Stimulated activated CD4-positive, alpha-beta T cell treated with anti-CD3 and anti-CD28 coated beads, Interleukin-1b, Interleukin-23, amount 100 ng/mL, for 4 hours (primary cell): ENCODE data around the gene EXTL1.
A peak's percentile ranks its signal among the peaks of the same experiment; 100 is the strongest.

Experiments
- DNase-seq, 2 donors: peaks; one replicate each; pipeline ENCODE4 v3.0.0-alpha.2; 2020; ENCODE audit warnings: low read depth in 2 of 2

The EXTL1 gene

DNA sequence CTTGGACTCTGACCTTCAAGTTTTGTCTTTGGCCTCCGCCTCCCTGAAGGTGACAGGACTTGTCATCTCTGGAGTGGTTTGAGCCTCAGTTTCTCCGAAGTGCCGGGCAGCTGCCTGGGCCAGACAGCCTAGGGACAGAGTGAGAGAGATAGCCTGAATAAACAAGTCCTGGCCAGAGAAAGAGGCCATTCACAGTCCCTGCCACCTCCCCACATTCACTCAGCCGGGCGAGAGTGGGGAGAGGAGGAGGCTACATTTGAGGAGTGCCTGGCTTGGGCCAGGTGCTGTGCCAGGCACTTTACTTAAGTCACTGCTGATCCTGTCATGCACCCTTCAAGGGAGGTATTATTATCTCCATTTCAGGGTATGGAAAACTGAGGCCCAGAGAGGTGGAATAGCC, 3.5 kb downstream of the EXTL1 start:
- DNase-seq: no peak

DNA sequence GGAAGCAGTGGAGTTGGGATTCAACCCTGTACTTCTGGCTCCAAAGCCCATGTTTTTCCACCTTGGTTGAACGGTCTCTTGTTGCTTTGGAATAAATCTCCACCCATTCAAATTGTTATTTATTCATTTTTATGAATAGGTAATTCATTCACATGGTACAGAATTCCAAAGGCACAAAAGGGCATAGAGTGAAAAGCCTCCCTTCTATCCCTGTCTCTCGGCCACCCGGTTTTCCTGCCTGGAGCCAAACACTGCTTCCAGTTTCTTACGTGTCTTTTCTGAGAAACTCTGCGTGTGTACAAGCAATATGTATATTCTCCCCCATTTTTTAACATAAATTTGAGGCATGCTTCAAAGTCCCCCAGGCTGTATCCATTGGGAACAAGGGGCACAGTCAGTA, 3.9 kb downstream of the EXTL1 start:
- DNase-seq: no peak

DNA sequence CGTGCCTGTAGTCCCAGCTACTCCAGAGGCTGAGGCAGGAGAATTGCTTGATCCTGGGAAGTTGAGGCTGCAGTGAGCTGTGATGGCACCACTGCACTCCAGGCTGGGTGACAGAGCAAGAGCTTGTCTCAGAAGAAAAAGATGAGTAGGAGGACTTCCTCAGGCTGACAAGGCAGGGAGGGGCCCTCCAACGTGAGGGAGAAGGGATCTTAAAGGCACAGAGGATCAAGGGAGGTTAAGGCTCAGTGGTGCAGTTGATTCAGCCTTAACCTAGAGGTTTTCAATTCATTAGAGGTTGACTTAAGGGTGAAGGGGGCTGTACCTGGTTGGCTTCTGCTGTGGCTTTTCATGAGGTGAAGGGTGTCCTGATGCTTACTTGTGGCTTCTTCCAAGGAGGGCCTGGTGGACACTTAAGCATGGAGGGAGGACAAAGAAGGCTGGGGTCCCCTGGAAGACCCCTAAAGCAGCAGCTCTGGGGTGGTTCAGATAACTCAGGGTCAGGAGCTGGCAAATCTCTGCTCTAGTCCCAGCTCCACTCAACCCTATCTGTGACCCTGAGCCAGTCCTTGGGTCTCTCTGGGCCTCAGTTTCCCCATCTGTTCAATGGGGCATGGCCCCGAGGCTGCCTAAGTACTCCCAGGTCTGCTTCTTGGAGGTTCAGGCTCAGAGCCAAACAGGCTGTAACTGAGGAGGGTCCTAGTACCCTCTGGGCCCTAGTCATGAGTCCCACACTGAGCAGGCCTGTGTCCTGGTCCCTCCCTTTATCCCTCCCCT, 6.3 kb downstream of the EXTL1 start:
- DNase-seq: no peak

DNA sequence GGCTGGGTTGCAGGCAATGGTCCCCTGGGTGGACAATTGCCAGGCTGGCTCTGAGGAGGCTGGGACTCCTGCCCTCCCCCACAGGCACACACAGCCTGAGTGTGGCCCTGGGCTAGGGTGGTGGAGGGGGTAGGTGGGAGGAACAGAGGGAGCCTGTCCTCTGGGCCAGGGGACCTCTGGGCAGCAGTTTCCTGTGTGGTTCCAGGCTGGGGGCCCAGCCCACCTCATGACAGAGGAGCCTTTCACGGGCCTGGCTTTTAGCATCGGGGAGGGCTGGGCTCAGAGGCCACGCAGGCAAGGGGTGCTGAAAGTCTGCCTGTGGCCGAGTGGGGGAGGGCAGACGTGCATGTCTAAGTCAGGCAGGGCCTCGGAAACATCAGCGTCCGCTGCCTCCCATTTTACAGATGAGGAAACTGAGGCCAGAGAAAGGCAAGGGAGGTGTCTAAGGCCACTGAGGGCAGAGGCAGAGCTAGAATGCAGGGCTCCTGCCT, 7.0 kb downstream of the EXTL1 start:
- no peak for DNase-seq

DNA sequence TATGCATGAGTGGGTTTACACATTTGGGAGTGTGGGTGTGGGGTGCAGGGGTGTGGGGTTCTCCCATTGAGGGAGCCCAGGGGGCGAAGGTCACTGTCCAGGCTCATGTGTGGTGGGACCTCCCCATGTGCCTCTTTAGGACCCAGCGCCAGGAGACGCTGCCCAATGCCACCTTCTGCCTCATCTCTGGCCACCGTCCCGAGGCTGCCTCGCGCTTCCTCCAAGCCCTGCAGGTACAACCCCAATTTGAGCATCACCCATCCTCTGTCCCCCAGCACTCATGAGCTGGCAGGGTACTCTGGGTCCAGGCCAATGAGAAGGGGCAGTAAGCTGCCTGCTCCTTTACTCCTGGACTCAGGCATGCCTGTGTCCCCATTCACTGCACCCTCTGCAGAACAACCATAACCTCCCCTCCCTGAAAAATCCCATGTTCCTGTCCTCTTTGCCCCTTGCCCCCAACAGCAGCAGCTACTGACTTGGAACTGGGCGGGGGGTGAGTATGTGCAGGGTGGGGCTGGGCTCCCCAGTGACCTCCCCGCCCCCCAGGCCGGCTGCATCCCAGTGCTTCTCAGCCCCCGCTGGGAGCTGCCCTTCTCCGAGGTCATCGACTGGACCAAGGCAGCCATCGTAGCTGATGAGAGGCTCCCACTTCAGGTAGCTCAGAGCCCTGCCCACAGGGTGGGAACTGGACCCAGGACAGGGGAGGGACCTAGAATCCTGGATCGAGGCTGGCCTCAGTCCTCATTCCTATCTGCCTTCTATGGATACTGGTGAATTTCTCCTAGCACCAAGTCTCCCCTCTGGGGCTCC, 7.7 kb downstream of the EXTL1 start:
- DNase-seq: no peak

DNA sequence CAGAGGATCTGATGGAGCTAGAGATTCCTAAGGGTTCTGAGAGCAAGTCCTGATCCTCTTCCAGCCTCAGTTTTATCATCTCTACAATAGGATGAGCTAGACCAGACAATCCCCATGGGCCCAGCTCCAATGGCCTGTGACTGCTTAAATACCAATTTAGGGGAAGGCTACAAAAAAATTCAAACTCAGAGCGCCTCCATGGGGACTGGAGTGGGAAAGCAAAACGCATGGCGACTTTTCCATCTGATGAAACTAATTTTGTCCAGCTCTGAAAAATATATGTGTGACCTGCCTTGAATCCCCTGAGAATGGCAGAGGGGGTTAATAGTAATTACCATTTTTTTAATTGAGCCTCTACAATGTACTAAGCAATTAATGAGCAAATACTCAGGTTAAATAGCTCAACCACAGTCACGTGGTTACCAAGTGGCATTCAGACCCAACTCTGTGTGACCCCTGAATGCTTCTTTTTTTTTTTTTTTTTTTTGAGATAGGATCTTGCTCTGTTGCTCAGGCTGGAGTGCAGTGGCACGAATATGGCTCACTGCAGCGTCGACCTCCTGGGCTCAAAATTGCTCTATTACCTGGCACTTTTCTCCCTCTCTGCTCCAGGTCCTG, 8.4 kb downstream of the EXTL1 start:
- no peak for DNase-seq

DNA sequence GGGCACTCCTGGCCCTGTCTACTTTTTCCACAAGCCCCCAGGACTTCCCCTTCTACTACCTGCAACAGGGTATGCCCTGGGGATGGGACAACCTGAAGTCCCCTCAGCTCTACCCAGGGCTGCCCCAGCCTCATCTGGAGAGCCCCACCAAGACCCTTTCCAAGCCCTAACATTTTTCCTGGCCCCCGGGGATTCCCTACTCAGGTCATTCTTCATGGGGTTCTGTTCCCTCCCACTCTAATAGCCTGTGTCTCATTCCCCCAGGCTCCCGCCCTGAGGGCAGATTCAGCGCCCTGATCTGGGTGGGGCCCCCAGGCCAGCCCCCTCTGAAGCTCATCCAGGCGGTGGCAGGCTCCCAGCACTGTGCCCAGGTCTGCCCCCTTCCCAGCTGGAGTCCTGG, 9.6 kb downstream of the EXTL1 start:
- DNase-seq: no peak

DNA sequence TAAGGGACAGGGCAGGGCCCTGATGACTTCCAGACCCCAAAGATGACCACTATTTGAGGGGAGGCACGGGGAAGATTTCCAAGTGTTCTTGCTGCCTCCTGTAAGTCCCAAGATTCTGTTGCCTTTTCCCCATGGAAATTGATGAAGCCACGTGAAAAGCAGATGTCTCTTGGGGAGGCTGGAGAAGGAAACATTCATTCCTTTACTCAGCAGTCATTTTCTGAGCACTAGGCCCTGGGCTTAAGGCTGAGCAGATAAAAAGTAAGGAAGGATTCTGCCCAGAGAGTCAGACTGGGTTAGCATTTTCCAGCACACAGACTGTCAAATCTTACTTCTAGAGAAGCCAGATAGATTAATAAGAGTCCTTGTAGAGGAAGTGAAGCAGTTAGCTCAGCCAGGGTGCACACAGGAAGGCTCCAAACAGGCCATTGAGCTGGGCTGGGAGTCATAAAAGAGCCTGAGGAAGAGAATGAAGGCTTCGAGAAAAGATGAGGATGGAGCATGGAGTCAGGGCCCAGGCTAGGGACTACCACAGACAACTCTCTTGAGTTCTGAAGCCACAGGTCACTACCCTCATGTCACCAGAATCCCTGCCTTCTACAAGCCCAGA, 10.1 kb downstream of the EXTL1 start:
- DNase-seq: no peak

DNA sequence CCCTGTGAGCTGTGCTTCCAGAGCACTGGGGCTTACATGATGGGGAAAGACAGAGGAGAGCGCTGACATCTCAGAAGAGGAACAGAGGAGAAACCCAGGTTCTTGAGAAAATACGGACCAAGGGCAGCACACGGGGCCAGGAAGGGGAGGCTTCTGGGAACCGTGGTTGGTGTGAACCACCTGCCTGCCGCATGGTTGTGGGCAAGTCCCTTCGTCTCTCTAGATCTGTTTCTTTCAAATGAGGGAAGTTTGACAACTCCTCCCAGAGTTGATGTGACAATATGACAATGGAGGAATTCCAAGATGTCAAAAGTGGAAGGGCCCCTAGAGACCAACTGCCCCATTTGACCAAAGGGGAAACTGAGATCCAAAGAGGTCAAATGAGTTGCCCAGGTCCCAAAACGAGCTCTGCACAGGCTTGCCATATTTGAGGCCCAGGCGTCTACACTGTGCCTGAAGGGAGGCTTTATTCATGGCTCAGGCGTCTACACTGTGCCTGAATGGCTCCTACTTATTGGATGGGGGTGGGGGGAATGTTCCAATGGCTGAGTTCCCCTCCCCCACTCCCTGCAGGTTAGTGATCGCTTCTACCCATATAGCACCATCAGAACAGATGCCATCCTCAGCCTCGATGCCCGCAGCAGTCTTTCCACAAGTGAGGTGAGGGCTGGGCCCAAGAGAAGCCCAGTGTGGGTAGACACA, 11.2 kb downstream of the EXTL1 start:
- DNase-seq: no peak

DNA sequence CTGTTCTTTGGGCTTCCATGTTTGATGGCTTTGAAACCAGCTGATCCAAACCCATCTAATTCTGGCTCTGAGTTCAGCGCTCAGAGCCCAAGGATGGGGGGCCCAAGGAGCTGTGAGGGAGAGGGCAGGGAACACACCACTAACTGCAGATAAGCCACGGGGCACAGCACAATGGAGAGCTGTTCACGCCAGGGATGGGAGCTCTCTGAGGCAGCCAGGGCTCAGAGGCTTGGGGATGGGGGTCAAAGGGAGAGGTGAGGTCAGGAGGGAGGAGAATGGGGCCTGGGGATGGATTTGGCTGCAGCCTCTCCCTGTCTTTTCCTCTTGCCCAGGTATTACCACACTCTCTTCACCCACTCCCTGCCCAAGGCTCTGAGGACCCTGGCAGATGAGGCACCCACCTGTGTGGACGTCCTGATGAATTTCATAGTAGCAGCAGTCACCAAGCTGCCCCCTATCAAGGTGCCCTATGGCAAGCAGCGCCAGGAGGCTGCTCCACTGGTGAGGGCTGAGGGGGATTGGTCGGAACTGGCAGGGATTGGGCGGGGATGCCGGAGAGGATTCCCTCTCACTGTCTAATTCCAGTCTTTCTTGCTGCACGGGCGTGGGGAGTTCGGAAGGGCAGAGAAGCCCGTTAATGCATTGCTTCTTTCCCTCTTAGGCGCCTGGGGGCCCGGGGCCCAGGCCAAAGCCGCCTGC, 13.1 kb downstream of the EXTL1 start:
- no peak for DNase-seq

DNA sequence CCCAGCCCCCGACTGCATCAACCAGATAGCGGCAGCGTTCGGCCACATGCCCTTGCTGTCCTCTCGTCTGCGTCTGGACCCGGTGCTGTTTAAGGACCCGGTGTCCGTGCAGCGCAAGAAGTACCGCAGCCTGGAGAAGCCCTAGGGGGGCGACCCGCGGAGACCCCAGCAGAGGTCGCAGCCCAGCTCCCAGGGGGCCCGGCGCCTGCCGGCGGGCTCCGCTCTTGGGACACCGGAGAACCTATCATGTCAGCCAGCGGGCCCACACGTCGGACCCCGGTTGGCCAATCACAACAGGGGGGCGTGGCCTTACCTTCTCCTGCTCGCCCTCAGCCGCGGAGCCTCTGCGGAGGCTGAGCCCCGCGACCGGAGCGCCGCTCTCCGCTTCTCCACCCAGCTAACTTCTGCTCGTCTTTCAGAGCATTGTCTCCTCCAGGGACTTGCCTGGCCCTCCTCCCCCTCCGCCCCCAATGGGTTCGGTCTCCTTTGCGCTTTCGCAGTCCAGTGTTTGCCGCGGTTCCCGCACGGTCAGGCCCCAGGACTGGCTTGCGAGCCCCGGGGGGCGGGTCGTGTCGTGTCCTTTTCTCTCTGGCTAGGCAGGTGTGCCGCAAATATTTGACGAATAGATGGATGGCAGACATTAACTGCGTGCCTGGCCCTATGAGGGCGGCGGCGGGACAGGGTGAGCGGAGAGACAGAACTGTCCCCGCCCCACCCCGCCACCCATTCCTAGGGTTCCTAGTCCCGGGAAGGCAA, 13.8 kb downstream of the EXTL1 start:
- DNase-seq: peak; percentile 87

DNA sequence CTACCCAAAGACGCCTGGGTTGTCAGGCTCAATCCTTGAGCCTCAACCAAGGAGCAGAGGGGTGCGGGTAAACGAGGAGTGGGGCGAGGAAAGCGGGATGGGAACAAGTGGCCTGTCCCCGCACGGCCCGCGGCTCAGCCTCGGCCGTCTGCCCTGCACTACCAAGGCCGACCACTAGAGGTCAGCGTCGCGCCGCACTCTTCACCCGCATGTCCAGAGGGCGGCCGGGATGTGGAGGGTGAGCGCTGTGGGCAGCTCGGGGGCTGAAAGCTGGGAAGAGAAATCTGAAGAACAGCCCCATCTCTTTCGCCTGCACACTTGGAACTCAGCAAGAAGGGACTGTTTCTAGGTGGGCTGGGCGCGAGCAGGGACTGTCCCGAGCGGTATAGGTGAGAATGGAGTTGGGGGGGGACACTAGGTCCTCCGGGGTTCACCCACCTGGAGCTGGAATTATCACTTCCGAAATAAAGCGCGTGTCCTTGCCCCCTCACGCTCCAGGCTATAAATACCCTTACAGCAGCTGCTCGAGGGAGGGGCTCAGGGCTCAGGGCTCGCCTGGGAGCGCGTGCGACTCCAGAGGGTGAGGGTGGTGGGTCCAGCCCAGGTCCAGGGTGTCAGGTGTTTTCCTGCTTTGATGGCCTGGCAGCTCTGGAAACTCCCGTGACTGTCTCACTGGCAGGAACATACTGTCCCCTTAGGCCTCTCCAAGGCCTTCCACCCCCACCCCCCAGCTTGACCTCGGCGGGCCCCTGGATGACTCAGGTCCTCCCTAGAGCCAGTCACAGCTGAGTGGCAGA, 14.6 kb downstream of the EXTL1 start:
- DNase-seq: peak; percentile 72 to 74

DNA sequence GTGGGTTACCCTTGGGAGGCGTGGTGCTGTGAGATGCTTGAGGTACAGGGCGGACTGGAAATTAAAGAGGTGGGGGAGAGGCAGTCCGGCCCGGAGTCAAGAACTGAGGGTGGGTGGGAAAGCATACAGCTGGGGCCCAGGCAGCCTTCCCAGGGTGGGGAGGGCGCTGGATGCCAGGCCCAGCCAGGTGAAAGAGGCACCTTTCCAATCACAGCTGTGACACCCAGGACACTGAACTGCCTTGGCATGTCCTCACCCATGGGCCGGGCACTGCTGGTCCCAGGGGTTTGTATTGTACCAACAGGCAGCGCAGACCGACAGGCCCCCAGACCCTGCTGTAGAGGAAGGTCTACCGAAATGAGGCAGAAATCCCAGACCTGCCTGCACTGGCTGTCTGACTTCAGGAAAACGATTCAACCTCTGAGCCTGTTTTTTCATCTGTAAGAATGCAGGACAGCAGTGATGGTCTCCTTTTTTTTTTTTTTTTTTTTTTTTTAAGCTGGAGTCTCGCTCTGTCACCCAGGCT, 15.2 kb downstream of the EXTL1 start:
- no peak for DNase-seq

DNA sequence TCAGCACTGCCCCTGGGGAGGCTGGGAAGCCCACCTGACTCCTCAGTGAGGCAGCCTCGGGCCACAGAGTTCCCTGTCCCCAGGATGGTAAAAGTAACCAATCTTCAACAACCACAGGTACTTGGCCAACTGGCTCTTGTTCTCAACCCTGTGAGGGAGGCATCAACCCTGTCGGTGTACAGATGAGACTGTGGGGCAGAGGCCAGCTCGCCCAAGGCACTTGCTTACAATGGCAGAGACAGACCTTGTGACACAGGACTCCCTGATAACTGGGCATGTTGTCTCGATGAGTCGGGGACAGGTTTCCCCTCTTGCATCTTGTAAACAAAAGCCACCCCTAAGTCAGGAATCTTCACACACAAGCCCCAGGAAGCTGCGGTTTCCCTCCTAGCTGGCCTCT, 16.3 kb downstream of the EXTL1 start:
- no peak for DNase-seq

DNA sequence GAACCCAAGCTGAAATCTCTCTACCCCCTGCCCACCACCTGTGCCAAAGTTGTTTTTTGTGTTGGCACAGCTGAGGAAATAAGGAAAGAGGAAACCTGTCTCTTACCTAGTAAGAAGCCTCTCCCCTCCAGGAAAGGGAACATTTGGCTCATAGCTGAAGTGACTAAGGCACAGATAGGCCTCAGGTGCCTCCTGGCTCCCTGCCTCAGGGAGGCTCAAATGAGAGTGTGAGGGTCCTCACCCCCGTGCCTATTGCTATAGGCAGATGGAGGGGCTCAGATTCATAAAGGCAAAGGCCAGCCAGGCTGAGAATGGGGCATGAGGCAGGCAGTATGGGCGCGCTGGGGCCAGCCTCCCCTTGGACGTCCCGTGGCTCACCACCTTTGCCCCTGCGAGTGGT, 16.9 kb downstream of the EXTL1 start:
- DNase-seq: no peak

DNA sequence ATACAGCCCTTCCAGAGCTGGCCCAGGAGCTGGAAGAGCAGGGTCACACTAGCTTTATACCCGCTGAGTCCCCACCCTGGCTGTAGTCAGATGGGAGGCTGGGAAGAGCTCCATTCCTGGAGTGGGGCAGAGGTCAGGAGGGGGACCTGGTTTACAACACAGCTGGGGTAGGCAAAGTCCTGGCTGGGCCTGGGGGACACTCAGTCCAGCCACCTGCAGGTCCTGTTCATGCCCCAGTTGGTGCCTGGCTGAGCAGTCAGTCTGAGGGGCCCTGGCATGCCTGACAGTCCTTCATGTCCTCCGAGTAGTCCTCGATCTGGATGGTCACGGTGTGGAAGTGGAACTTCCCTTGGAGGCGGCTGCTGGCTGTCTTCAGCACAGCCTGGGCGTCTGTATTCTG, 17.3 kb downstream of the EXTL1 start:
- DNase-seq: no peak

DNA sequence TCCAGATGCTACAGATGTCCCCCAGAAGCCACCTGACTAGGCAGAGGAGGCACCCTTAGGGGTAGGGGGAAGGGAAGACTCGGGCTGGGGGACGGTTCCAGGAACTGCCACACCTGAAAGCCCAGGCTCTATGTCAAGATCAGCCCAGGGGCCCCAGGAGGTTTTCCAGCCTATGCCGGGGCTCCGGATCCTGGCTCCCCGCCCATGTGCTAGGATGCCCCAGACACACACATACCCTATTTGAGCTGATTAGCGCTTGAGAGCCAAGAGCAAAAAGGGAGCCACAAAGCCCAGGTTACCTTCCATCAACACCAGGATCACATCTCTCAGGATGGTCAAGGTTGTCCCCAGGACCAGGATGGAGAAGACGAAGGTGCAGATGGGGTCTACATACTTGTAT, 19.8 kb downstream of the EXTL1 start:
- DNase-seq: no peak

DNA sequence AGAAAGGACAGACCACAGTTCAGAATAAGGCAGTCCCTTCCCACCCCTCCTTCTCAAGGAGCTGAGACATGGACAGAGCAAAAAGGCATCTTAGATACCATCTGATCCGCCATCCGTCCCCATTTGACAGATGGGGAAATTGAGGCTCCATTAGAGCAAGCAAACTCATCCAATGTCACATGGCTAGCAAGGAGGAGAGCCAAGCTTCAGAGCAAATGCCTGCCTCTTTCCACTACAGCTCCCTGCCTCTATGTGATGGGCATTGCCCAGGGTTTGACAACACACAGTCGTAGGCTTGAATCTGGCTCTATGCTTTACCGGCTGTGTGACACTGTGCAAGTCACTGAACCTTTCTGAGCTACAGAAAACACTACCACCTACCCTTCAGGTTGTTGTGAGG, 20.4 kb downstream of the EXTL1 start:
- DNase-seq: no peak

DNA sequence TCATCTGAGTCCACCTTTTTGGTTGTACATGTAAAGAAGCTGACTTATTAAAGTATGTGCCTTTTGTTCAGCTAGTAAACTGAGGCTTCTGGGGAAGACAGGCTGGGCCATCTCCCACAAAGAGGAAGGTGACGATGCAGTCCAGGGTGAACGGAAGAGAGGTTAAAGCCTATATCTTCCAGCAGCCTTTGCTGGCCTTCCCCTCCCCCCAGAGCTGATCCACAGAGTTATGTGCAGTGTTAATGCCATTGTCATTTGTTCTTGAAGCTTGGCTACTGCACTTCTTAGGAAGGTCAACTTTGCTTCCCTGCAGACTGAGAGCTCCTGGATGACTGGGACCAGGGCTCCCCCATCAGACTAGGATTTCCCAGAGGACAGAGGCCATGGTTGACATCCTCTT, 22.2 kb downstream of the EXTL1 start:
- DNase-seq: no peak
